ENCODE measurements around the gene MTMR3.

Gene MTMR3

GRCh38 chr22:30005213-30005857 lies 122.4 kb downstream of the MTMR3 start:
- peak; percentile 75 for DNase-seq

- no peak for DNase-seq
Observed at GRCh38 chr22:30007361-30007760, 124.4 kb downstream of the MTMR3 start.

GRCh38 chr22:30008401-30008800 lies 125.4 kb downstream of the MTMR3 start:
- no peak for DNase-seq

GRCh38 chr22:30009478-30009877 lies 126.5 kb downstream of the MTMR3 start:
- DNase-seq = no peak

GRCh38 chr22:30010789-30011405 lies 127.9 kb downstream of the MTMR3 start:
- DNase-seq = no peak

- DNase-seq = no peak
Observed at GRCh38 chr22:30013201-30013600, 130.2 kb downstream of the MTMR3 start.

GRCh38 chr22:30014244-30014643 lies 131.3 kb downstream of the MTMR3 start:
- DNase-seq = no peak

- peak; percentile 74 for DNase-seq
Observed at GRCh38 chr22:30015229-30015797, 132.3 kb downstream of the MTMR3 start.

- peak; percentile 95 for DNase-seq
Observed at GRCh38 chr22:30015846-30016245, 132.9 kb downstream of the MTMR3 start.

- peak; percentile 46 for DNase-seq
Observed at GRCh38 chr22:30016596-30016995, 133.6 kb downstream of the MTMR3 start.

GRCh38 chr22:30017375-30018223 lies 134.6 kb downstream of the MTMR3 start:
- peak; percentile 65 for DNase-seq

- DNase-seq = no peak
Observed at GRCh38 chr22:30020511-30020910, 137.5 kb downstream of the MTMR3 start.

- DNase-seq = no peak
Observed at GRCh38 chr22:30021338-30021737, 138.4 kb downstream of the MTMR3 start.

- no peak for DNase-seq
Observed at GRCh38 chr22:30021881-30022619, 139.1 kb downstream of the MTMR3 start.

- no peak for DNase-seq
Observed at GRCh38 chr22:30023099-30023660, 140.2 kb downstream of the MTMR3 start.

- no peak for DNase-seq
Observed at GRCh38 chr22:30024231-30024630, 141.3 kb downstream of the MTMR3 start.

- DNase-seq = no peak
Observed at GRCh38 chr22:30025221-30025620, 142.2 kb downstream of the MTMR3 start.

- DNase-seq = no peak
Observed at GRCh38 chr22:30026756-30027155, 143.8 kb downstream of the MTMR3 start.

GRCh38 chr22:30027169-30027568 lies 144.2 kb downstream of the MTMR3 start:
- DNase-seq = no peak

GRCh38 chr22:30027791-30028190 lies 144.8 kb downstream of the MTMR3 start:
- DNase-seq = no peak

GRCh38 chr22:30028731-30029130 lies 145.8 kb downstream of the MTMR3 start:
- no peak for DNase-seq

GRCh38 chr22:30029512-30029911 lies 146.5 kb downstream of the MTMR3 start:
- DNase-seq = no peak

Measured in EL (cell line).